OCI-LY3 (cell line): ENCODE measurements around the gene FREY1.

ENCODE experiments used
- CTCF ChIP-seq: fragments of 200-600, 300-600 bp; sonication (generic); IDR thresholded peaks from 2 replicates; pipeline ENCODE4 v1.5.1; 2014; ENCODE audit warnings: antibody characterized with exemption, low read length, low read depth
- EZH2phosphoT487 ChIP-seq: fragments of 200-600 bp; shearing (Covaris generic); IDR thresholded peaks from 2 replicates; pipeline ENCODE4 v1.6.1; 2018; ENCODE audit warnings: antibody characterized with exemption, mixed run types, low read depth

- TF ChIP-seq EZH2phosphoT487 (no peak), CTCF (no peak)
Measured at GRCh38 chr11:45909594-45910475, 2.8 kb upstream of the FREY1 start.
